SH-SY5Y (cell line): Measurements from ENCODE around the gene TNFRSF4.

Source experiments
- GATA2 ChIP-seq: IDR thresholded peaks from 2 replicates; pipeline ENCODE4 v1.6.1; 2011; ENCODE audit warnings: mild to moderate bottlenecking, low read depth, low read length
- GATA3 ChIP-seq: IDR thresholded peaks from 2 replicates; pipeline ENCODE4 v1.6.1; 2011; ENCODE audit warnings: low read depth, mild to moderate bottlenecking, low read length, moderate library complexity

The TNFRSF4 gene

DNA sequence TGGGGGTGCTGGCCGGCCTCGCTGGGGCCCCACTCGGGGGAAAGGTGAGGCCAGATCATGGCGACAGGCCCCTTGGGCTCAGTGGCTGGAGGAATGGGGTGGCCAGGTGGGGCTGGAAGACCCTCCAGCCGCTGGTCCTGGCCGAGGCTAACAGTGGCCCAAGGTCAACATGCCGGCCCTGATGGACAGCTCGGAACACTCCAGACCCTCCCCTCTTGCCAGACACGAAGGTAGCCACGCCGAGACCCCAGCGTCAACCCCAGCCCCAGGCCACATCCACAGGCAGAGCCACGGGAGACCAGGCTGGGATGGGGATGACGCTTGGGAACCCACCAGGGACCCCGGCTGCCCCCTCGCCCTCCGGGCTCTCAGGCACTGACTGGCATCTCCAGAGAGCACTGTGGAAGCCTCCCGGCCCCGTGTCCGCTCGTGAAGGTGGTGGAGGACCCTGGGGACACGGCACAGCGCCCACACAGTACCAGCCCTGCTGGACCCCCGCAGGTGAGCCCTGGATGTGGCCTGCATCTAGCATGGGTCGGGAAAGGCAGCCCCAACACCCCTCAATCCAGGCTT is 33.5 kb upstream of the TNFRSF4 start:
- TF ChIP-seq GATA2 (no peak), GATA3 (no peak)

DNA sequence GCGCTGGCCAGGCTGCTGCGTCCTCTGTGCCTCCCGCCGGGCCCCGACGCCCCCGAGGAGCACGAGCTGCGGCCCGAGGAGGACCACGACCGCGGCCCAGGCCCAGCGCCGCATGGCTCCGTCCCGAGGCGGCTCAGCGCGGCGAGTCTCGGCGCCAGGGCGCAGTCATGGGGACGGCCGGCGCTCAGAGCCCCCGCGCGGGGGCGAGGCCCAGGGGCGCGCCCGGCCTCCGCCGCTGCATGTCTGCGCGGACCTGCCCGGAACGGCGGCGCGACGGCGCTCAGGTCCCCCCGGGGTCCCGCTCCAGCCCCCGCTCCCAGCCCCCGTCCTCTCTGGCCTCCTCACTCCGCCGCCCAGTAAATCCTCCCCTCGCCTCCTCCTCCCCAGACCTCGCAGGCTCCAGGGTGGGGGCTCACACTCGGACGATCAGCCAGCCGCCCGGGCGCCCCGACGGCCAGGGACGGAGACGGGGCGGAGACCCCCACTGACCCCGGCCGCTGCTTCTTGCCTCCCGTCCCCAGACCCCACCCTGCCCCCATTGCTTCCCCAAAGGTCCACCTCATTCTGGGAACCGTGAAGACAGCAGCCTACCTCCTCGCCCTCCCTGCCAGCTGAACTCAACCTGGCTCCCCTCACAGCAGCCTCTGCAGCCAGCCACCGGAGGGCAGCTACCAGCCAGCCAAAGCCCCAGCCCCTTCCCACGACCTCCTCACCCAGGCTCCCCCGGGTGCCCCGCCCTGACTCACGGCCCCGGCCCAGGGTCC is 32.8 kb upstream of the TNFRSF4 start, which contains the start of gene C1QTNF12:
Gene C1QTNF12, minus strand, starts transcription at position 146 of the 764 bp plus-strand sequence. Its CDS starts 32 bp downstream, at position 114.
- no peak for TF ChIP-seq GATA3
- TF ChIP-seq GATA2 = no peak

GRCh38 chr1:1245817-1246576 is 32.0 kb upstream of the TNFRSF4 start:
- no peak for TF ChIP-seq GATA3
- no peak for TF ChIP-seq GATA2

- TF ChIP-seq GATA3 (no peak), GATA2 (no peak)
Observed at GRCh38 chr1:1245178-1245816, 31.3 kb upstream of the TNFRSF4 start.

DNA sequence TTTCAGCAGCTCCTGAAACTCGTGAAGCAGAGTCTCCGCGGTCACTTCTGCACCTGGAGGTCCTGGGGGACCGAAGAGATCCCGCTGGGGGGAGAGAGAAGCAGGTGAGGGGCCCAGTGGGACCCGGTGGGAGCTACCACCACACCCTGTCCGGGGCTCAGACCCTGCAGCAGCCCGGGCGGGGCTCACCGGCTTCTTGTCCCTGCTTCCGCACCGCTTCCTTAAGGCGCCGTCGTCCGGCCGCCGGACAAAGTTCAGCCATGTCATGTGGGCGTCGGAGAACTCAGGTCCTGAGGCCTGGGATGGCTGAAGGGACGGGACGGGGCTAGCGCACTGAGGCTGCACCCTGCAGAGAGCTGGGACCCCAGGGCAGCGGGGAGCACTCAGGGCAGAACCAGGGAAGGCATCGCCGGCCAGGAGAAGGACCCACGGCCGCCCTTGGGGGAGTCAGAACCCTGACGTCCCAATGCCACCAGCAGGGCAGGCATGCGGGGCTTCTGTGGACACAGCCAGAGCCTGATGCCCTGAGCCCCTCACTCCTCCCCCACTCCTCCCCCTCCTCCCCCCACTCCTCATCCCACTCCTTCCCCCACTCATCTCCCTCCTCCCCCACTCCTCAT is 30.3 kb upstream of the TNFRSF4 start:
- TF ChIP-seq GATA3 = no peak
- TF ChIP-seq GATA2 = no peak

GRCh38 chr1:1243807-1244191 is 29.8 kb upstream of the TNFRSF4 start:
- no peak for TF ChIP-seq GATA2
- TF ChIP-seq GATA3 = no peak

DNA sequence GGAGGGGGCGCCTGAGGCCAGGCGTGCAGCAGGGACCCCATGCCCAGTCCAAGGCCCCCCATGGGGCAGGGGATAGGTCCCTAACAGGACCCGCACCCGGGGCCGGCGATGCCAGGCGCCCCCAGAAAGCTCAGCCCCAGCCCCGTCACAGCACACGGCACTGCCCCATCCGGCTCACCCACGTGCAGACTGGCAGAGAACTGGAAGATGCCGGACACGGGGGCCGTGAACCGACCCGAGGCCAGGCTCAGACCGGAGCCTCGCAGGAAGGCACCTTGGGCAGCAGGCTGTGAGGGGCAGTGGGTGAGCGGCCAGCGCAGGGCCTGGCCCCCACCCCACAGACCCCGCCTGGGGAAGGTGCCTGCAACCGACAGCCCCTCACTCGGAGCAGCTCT is 29.3 kb upstream of the TNFRSF4 start:
- TF ChIP-seq GATA2 (no peak), GATA3 (no peak)

- TF ChIP-seq GATA3 (no peak), GATA2 (no peak)
Observed at GRCh38 chr1:1242461-1243265, 28.7 kb upstream of the TNFRSF4 start.

DNA sequence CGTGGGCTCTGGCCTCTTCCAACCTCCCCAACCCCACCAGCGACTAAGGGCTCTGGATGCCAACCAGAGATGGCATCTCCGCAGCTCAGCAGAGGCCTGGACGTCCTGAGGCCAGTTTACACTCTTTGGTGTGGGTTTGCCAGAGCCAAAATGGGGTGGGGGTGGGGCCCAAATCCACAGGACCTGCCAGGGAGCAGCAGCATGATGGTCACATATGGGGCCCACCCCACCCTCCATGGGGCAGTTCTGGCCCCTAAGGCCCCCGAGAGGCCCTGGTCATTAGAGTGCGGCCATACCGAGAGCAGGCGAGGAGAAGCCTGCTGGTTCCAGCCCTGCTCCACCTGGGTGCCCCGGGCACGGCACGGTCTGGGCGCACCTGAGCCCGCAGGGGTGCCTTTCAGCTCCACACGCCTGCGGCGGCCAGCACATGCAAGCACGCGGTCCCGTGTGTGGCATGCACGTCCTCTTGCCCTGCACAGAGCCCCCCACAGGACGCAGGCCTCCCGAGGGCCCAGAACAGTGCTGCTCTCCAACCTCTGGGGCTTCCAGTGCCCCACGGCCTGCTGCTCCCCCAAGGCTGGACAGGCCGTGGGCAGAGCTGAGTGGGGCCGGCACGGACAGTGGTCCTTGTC is 27.8 kb upstream of the TNFRSF4 start:
- TF ChIP-seq GATA2 (no peak), GATA3 (no peak)

GRCh38 chr1:1240822-1241587 is 27.1 kb upstream of the TNFRSF4 start:
- TF ChIP-seq GATA2 (no peak), GATA3 (no peak)

DNA sequence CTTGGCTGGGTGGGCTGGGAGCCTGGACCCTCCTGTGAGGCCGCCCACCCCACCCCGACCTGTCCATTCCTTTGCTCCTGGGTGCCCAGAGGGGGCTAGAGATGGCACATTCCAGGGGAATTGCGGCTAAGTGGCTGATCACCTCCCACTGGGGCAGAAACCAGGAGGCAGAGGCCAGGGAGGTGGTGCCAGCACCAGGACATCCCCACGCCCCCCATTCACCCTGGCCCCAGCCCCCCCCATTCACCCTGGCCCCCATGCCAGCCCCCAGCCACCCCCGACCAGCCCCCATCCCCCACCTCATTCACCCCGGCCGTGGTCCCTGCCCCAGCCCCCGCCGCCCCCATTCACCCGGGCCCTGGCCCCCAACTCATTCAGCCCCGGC is 26.4 kb upstream of the TNFRSF4 start:
- TF ChIP-seq GATA3 = no peak
